Ureter (tissue), 1 donor: ENCODE data around the gene FNBP1. TPM values are rescaled to one million over a fixed set of nuclear protein-coding genes. Genes with fewer than 3 reads are reported as not detected.

Source experiments
- DNase-seq: peaks from one replicate; pipeline ENCODE4 v3.0.0-alpha.2; 2020; ENCODE audit warnings: low spot score
- total RNA-seq: library from RNA; stranded (reverse); gene quantifications from one replicate; pipeline ENCODE4 v1.2.4, GENCODE V29; 2023
- donor health status: DM: yes; HTN: yes; CAD: no.

FNBP1 gene
- total RNA-seq, 1 donor from 2014 or later: 71.7 TPM

GRCh38 chr9:129858167-129858962 lies 184.6 kb downstream of the FNBP1 start:
- no peak for DNase-seq

DNA sequence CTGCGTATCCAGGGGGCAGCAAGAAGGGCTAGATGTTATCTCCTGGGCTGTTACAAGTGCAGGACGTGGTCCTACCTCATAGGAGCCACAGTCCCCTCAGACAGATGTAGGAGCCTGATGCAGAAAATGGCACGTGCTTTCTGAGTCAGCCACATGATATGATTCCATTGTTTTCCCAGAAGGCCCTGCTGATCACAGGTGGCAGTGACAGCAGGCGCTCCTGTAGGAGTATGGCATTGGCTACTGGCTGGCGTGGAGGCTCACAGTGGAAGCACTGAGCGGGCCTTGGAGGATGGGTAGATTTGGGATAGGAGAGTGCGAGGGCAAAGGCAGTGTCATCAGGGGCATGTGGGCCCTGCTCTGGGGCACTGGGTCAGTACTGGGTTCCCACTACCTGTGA lies 185.8 kb downstream of the FNBP1 start:
- DNase-seq: no peak

DNA sequence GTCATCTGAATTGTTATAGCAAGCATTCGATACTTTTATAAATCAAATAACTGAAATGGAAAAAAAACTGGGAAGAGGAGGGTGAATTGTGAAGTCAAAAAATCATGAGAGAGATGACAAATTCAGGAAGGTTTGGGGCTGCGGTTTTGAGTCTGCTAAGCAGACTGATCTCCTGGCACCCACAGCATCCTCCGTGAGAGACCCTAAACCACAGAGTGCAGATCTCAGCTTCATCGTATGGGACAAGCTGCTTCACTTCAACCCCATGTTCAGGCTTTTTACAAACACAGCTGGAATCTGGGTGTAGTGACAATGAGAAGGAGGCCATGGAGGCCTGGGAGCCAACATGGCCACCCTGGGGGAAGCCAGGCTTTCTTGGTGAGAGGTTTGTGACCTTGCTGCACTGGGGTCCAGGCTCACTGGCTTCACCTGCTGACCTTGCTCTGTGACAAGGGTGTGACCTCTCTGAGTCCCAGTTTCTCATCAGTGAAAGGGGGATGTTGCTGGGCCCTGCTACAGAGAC lies 188.3 kb downstream of the FNBP1 start:
- DNase-seq: no peak

DNA sequence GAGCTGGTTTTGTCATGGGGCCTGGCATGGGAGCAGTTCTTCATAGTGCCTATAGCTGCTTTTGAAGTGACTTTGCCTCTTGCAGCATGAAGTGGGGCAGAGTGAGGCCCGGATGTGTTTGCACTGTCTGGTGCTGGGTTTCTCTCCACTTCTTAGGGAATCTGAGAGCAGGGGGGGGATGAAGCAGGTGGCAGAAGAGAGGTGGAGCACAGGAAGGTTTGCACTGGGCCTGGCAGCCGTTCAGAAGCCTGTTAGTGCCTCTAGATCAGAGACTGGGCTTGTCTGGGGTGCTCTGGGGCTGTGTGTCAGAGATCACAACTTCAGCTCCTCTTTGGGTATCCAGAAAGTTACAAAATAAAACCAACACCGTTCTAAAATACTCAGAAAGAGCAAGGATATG lies 189.4 kb downstream of the FNBP1 start:
- DNase-seq: no peak

- no peak for DNase-seq
These were observed 190.4 kb downstream of the FNBP1 start for GRCh38 chr9:129852579-129852978.

DNA sequence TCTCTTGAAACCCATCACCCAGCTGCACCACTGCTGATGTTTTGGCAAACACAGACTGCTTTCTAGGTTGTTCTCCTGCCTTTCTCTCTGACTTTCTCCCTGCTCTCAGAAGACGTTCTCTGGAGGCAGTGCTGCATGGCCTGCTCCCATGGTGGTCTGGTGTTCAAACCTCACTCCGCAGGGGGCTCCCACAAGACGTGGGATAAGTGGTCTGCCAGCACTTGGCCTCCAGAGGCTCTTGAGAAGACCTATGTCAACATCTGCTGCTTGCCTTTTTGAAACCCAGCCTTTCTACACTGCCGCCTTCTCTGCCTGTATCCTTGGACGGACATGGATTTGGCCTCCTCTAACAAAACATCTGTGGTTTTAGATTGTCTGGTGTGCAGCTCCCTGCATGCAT lies 191.2 kb downstream of the FNBP1 start:
- no peak for DNase-seq

DNA sequence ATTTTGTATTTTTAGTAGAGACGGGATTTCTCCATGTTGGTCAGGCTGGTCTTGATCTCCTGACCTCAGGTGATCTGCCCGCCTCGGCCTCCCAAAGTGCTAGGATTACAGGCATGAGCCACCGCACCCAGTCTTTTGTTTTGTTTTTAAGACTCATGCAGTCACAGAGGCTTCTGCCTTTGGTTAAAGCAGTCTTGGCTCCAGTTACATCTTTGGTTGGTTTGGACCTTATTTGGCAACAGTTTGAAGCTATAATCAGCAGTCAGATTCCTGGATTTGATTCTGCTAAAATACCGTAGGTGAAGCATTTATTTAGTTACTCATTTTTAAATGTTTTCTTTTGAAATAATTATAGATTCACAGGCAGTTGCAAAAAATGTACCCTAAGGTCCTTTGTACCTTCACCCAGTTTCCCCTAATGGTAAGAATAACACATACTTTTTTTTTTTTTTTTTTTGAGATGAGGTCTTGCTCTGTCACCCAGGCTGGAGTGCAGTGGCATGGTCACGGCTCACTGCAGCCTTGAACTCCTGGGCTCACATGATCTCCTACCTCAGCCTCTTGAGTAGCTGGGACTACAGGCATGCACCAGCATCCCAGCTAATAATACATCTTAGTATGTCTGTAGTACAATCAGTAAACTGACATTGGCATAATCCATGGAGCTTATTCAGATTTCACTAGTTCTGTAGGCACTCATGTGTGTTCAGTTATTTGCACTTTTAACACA lies 192.0 kb downstream of the FNBP1 start:
- no peak for DNase-seq

DNA sequence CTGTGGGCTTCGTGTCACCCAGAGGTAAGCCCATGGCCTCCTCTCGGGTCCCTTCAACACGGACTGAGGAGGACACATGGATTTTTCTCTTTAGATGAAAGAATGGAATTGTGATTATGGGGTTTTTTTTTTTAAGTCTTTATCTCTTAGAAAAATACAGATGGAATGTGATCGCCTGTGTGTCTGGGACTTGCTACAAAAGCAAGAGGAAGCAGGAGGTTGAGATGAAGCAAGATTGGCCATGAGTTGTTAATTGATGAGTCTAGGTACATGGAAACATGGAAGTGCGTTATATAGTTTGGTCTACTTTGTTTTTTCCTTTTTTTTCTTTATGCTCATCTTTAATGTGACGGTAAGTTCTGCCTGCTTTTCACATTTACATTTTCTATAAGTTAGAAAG lies 193.1 kb downstream of the FNBP1 start:
- no peak for DNase-seq

GRCh38 chr9:129848712-129849441 lies 194.1 kb downstream of the FNBP1 start:
- no peak for DNase-seq

DNA sequence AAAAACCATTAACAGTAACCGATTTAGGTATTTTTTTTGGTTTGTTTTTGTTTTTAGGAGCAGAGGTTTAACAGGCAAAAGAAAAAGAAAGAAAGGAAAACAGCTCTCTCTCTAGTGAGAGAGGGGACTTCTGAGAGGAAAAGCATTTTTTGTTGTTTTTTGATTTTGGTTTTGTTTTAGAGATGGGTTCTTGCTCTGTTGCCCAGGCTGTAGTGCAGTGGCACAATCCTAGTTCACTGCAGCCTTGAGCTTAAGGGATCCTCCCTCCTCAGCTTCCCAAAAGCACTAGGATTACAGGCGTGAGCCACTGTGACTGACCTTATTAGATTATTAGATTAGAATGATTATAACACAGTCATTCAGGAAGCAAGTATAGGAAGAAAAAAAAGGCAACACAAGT lies 197.6 kb downstream of the FNBP1 start:
- DNase-seq: no peak

GRCh38 chr9:129841071-129841470 lies 201.9 kb downstream of the FNBP1 start:
- DNase-seq: no peak

- DNase-seq: no peak
These were observed 203.0 kb downstream of the FNBP1 start for GRCh38 chr9:129840034-129840433.

DNA sequence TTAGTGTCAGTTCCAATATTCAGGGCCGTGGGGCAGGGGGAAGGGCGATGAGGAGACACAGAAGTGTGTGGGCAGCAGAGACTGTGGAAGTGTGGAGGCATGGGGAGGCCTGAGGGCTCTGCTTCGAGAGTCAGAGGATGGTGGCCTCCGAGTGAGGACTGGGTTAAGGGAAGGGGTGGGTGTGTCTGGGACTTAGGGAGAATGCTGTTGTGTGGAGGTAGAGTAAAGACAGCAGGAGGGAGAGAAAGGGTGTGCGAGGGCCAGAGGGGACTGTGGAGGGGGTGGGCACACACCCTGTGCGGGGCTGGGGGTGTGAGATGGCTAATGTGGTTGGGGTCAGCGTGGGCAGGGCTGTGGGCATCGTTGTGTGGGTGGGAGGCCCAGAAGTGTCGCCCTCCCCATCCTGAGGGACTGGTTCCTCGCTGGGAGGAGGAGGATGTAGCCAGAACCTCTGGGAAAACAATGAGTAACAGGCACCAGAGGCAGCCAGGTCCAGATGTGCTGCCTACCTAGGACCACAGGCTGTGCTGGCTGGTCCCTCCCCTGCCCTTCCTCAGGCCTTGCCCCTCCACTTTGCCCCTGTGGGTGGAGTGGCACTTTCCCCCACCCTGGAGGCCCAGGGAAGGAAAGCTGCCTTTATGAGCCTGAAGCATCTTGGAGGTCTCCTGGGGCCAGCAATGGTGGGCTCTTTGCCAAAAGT lies 203.5 kb downstream of the FNBP1 start:
- no peak for DNase-seq

GRCh38 chr9:129838707-129839259 lies 204.2 kb downstream of the FNBP1 start:
- no peak for DNase-seq

Other genes starting within 250 kb of the FNBP1 start
- 19.5 TPM for gene TOR1B, start 240.0 kb downstream of the FNBP1 start, total RNA-seq
- 34.1 TPM for gene TOR1A, start 219.1 kb downstream of the FNBP1 start, total RNA-seq
- 38.7 TPM for gene C9orf78, start 207.9 kb downstream of the FNBP1 start, total RNA-seq
- 42.1 TPM for gene USP20, start 207.7 kb downstream of the FNBP1 start, total RNA-seq
- gene GPR107, start 10.7 kb upstream of the FNBP1 start, total RNA-seq: 48.2 TPM
- 54.6 TPM for gene NCS1, start 129.2 kb upstream of the FNBP1 start, total RNA-seq
- gene HMCN2, start 222.6 kb upstream of the FNBP1 start, total RNA-seq: 9.5 TPM